HG03457 (cell line): Measurements from ENCODE around the gene GJB5.

Experiments used
- ATAC-seq: cut with Tn5 transposase; IDR thresholded peaks from one replicate; pipeline ENCODE4 v1.9.1; 2021; ENCODE audit warnings: moderate number of reproducible peaks; ENCODE audit not compliant: unreplicated experiment

The GJB5 gene

DNA sequence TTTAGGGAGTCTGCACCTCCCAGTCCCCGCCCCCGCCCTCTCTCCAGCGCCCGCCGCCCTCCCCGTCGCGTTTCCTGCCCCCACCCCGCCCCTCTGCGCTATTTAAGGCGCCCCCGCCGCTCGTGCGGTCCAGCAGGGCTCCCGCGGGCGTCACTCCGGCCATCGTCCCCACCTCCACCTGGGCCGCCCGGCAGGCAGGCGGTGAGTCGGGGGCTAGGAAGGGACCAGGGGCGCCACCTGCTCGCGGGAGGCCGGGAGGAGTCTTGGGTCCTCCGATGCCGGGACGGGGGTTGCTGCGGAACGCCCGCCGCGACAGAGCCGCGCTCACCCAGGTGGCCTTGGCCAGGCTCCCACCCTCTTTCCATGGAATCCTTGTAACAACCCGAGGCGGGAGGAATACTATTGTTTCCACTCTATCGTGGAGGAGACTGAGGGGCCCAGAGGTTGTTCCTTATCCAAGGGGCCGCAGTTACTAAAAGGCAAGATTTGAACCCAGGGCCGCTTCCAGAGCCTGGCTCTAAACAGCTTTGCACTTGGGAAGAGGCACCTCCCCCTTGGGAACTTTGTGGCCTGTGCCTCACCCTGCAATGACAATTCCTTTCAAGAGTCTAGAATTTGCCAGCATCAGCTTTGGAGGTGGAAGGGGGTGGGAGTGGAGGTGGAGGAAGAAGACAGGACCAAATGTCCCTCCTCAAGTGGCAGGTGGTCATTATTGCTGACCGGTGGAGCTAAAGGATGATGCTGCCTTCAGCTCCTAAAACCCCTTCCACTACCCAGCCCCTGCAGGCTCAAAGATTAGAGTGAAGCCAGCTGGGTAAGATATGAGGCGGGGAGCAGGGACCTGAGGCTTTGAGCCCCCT lies 38.3 kb downstream of the GJB5 start, which contains the start of gene GJA4:
Gene GJA4, plus strand, starts transcription at position 132 of the 860 bp plus-strand sequence. CDS start 1,215 bp downstream, outside the sequence.
- no peak for ATAC-seq

GRCh38 chr1:34794001-34794789 lies 39.3 kb downstream of the GJB5 start:
- no peak for ATAC-seq

- ATAC-seq: no peak
Measured at GRCh38 chr1:34794790-34795180, 39.9 kb downstream of the GJB5 start.

GRCh38 chr1:34795916-34796315 lies 41.1 kb downstream of the GJB5 start:
- no peak for ATAC-seq

DNA sequence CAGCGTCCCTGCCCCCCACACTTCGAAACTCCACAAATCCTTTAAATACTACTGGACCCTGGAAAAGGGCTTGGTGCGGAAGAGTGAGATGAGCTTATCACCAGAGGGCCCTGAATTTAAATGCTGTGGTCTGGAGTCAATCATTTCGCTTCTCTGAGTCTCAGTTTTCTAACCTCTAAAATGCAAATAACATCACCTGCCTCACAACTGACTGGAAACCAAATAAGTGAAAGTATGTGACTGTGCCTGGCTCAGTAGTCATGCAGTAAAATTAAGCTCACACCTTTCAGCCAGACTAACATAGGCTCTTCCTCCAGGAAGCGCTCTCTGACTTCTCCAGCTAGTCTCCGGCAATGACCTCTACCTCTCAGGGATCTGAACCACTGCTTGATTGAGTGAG lies 42.1 kb downstream of the GJB5 start:
- no peak for ATAC-seq

DNA sequence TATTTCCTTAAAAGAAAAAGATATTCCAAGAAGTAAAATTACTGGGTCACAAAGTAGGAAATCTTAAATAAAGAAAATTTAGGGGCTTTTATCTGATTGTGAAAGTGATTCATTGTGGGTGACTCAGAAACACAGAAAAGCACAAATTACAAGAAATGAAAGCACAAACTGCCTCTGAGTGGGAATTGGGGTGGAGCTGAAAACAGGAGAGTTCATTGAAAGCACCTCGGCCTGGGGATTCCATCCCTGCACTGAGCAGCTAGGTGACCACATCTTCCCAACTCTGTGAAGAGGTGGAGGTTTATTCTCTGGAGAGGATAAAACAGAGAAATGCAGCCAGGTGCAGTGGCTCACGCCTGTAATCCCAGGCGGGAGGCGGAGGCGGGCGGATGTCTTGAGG lies 45.4 kb downstream of the GJB5 start:
- ATAC-seq: no peak

DNA sequence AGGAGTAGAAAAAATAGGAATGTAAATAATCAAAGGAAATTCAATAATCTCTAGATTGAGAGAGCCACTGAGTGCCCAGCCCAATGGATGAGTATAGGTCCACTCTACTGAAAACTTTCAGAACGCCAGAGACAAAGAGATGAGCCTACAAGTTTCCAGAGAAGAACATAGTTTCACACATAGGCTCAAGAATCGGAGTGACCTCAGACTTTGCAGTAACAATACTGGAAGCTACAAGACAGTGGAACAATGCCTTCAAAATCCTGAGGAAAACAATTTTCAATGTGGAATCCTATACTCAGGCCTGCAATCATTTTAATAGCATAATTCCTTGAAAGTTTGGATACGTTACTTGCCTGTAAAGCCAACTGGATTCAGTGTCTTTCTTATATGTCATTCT lies 48.9 kb downstream of the GJB5 start:
- no peak for ATAC-seq

DNA sequence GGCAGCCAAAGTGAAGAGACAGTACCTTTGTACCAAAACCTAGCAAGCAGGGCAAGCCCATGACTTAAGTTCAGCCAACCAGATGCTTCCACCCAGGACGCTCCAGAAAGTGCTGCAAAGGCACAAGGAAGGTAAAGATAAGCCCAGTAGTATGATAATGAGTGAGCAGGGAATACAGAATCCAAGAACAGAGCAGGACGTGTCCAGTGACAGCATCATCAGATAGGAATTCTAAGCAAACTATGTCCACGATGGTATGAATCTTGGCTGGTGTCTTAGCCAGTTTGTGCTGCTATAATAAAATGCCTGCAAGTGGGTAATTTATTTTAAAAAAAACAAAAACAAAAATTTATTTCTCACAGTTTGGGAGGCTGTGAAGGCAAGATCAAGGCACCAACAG lies 51.5 kb downstream of the GJB5 start:
- ATAC-seq: no peak
